Endometrium (tissue), 2 donors: ENCODE results near the gene FGD4.
"Not testable (repeated sequence)": the region's sequence is repeated elsewhere in the genome, so short reads cannot be mapped to it uniquely, and the experiment has no call there.

Experiments
- FAIRE-seq: peaks from 2 replicates; lab custom pipeline; 2012; peaks lifted over from hg19 to GRCh38; lab: Jason Lieb, UNC
- donor health status: control.
- donor health status: control.

FGD4 gene

DNA sequence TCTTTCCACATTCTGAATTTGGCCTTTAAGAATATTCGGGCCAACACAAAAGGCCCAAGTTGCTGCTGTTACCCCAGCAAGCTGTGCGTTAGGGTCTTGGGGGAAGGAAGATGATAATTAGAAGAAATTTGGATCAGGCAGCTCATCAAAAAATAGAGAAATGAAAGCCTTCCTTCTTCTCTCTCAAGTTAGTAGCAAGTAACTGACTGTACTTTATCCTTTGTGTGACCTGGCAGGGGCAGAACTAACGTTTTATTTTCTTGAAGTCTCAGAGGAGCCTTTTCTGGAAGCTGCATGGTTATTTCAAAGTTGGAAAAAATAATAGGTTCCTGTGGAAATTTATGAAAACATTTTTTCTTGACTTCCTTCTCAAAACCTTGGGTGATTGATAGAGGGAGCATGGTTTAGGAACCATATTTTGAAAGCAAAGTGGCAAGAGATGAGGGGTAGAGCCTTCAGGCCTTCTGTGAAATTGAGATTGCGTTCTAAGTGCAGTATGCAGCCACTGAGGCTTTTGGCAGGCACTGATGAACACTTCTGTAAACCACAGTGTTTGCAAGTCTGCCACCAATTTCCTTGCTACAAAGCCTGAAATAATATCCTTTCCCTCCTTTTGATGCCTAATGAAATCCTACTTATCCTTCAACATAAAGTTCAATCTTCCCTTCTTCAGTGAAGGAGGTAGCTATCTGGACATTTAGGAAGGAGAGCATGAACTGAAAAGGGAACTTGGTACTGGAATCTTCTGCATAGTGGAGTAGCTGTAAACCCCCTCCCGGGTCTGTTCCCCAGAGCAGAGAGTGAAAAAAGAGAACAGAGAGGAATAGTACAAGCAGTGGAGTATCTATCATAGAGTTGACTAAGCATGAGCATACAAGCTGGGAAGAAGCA lies 123.2 kb downstream of the FGD4 start:
- no peak for FAIRE-seq

- FAIRE-seq: not testable (repeated sequence)
Measured at GRCh38 chr12:32525802-32526201, 126.4 kb downstream of the FGD4 start.

DNA sequence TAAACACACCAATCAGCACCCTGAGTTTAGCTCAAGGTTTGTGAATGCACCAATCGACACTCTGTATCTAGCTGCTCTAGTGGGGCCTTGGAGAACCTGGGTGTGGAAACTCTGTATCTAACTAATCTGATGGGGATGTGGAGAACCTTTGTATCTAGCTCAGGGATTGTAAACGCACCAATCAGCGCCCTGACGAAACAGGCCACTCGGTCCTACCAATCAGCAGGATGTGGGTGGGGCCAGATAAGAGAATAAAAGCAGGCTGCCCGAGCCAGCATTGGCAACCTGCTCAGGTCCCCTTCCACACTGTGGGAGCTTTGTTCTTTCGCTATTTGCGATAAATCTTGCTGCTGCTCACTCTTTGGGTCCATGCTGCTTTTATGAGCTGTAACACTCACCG lies 127.0 kb downstream of the FGD4 start:
- not testable (repeated sequence) for FAIRE-seq

GRCh38 chr12:32532422-32532821 lies 133.1 kb downstream of the FGD4 start:
- no peak for FAIRE-seq

GRCh38 chr12:32532951-32533350 lies 133.6 kb downstream of the FGD4 start:
- no peak for FAIRE-seq

GRCh38 chr12:32533506-32533905 lies 134.1 kb downstream of the FGD4 start:
- not testable (repeated sequence) for FAIRE-seq

GRCh38 chr12:32533971-32534590 lies 134.7 kb downstream of the FGD4 start:
- FAIRE-seq: no peak

DNA sequence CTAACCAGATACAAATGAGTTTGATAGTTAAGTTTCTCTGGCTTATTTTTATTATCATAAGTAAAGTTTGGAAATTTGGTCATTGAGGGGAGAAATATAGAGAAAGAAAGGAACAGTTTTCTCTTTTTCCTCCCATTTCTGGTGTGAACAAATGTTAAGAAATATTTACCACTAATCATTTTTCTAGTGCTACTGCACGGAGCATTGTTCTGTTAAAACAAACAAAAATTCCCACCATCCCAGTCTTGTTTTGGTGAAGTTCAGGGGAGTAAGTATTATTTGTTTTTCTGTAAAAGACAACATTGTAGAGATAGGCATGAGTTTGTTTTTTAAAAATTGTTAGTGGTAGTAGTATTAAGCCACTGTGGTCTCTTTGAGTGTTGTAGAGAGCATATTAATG lies 135.3 kb downstream of the FGD4 start:
- no peak for FAIRE-seq

GRCh38 chr12:32535288-32535999 lies 136.1 kb downstream of the FGD4 start:
- no peak for FAIRE-seq

GRCh38 chr12:32536000-32536345 lies 136.6 kb downstream of the FGD4 start:
- no peak for FAIRE-seq

- FAIRE-seq: no peak
Measured at GRCh38 chr12:32541754-32542374, 142.5 kb downstream of the FGD4 start.

GRCh38 chr12:32542428-32543229 lies 143.3 kb downstream of the FGD4 start:
- FAIRE-seq: no peak

- FAIRE-seq: no peak
Measured at GRCh38 chr12:32544893-32545292, 145.5 kb downstream of the FGD4 start.

DNA sequence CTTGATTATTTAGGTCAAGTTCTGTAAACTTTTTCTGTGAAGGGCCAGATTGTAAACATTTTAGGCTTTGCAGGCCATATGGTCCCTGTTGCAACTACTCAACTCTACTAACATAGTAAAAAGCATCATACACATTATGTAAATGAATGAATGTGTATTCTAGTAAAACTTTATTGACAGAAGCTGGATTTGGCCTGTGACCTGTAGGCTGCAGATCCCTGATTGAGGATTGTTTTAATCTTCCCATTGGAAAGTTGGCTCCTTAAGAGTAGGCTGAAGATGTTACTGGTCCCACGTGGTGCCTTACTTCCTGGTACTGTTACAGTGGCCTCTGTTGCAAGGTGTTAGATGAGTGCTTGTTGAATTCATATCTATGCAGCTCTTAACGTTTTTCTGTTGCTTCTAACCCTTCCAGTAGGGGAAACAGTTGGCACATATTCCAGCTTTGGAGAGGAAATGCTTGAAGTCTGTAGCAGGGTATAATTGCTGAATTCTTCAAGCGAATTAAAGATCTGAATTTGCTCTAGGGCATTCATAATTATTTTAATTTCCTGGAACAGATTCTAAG lies 146.1 kb downstream of the FGD4 start:
- FAIRE-seq: no peak

DNA sequence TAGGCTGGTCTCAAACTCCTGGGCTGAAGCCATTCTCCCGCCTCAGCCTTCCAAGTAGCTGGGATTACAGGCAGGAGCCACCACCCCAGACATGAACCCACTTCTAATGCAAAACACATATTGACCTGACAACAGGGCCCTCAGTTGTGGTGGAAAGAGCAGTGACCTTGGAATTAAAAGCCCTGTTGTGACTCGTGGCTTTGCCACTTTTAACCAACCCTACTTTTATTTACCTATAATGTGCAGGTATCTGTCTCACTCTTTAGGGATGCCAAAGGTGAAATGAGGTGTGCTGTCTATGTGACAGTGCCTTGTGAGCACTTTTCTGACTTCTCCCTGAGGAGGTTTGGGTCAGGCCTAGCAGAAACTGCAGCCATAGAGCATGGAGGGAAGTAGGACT lies 146.9 kb downstream of the FGD4 start:
- no peak for FAIRE-seq

- no peak for FAIRE-seq
Measured at GRCh38 chr12:32548691-32549281, 149.4 kb downstream of the FGD4 start.

- no peak for FAIRE-seq
Measured at GRCh38 chr12:32549675-32550079, 150.3 kb downstream of the FGD4 start.

DNA sequence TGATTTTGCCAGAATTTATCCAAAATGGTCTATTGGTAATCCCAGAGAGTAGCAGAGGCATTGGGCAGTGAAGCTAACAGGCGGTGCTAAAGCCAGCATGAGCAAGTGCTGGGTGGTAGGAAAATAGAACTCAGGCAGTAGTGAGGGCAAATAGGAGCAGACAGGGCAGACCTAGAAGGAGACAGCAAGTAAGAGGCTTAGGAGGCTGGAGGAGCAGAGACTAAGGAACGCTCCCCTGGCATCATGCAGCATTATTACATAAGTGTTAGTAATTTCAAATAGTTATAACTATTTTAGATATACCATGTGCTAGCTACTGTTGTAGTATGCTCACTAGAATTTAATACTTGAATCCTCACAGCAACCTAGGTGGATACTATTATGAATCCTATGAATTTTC lies 151.7 kb downstream of the FGD4 start:
- FAIRE-seq: no peak

GRCh38 chr12:32558903-32559302 lies 159.5 kb downstream of the FGD4 start:
- peak; percentile 96 for FAIRE-seq

- no peak for FAIRE-seq
Measured at GRCh38 chr12:32559434-32559833, 160.1 kb downstream of the FGD4 start.

GRCh38 chr12:32560520-32560919 lies 161.2 kb downstream of the FGD4 start:
- FAIRE-seq: no peak
